ENCODE results near the gene GNL1.

Gene GNL1, protein sequence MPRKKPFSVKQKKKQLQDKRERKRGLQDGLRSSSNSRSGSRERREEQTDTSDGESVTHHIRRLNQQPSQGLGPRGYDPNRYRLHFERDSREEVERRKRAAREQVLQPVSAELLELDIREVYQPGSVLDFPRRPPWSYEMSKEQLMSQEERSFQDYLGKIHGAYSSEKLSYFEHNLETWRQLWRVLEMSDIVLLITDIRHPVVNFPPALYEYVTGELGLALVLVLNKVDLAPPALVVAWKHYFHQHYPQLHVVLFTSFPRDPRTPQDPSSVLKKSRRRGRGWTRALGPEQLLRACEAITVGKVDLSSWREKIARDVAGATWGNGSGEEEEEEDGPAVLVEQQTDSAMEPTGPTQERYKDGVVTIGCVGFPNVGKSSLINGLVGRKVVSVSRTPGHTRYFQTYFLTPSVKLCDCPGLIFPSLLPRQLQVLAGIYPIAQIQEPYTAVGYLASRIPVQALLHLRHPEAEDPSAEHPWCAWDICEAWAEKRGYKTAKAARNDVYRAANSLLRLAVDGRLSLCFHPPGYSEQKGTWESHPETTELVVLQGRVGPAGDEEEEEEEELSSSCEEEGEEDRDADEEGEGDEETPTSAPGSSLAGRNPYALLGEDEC

DNA sequence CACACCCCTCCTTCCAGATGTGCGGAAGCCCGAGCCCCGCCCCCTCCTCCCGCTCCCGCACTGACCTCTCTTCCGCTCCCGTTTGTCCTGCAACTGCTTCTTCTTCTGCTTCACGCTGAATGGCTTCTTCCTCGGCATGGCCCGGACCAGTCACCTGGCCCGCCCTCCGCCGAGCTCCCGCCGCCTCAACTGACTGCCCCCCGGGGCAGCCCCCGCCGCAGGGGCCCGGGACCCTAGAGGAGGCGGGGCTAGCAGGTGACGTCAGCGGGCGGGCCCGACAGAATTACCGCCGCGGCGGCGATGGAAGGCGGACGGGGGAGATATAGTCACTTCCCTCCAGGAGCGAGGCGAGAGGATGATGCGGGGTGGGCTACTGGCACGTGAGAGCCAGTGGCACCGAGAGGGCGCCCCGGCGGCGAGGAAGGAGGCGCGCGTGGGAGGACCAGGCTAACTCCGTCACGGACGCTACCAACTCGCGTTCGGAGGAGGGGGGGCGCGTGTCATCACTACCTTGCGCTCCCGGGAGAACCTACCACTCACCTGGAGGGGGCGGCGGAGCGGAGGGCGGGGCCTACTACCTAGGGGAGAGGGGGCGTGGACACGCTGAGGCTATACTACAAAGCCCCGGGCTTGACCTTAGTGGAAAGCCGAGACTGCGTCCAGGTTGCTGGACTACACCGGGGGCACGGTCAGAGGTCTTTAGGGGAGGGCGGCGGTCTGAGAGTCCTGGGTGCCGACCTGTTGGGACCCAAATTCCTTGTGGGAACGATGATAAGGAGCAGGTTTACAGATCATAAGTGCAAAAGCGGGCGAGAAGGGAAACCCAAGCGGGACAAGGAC lies at the start of gene GNL1:
Gene GNL1, minus strand, starts transcription at position 424 of the 840 bp plus-strand sequence. Its CDS starts 286 bp downstream, at position 138.
- peak; percentile 98 for DNase-seq (ENCODE audit: low spot score)

DNA sequence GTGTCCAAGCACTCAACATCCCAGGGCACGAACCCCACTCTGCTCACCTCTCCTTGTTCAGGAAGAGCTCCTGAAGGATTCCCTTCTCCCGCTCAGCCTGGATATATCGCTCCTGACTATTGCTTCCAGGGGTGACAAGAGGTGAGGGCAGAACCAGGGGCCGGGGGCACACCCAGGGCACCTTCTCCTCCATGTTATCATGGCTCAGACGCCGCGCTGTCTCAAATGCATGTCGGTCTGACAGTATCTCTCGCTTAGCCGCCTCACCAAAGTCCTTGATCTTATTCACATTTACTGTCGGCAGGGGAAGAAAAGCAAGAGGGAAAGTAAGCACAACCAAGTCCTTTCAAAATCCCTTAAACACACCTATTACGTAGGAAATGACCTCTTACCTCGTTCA lies 47.7 kb upstream of the GNL1 start:
- DNase-seq (ENCODE audit: low spot score) = no peak

DNA sequence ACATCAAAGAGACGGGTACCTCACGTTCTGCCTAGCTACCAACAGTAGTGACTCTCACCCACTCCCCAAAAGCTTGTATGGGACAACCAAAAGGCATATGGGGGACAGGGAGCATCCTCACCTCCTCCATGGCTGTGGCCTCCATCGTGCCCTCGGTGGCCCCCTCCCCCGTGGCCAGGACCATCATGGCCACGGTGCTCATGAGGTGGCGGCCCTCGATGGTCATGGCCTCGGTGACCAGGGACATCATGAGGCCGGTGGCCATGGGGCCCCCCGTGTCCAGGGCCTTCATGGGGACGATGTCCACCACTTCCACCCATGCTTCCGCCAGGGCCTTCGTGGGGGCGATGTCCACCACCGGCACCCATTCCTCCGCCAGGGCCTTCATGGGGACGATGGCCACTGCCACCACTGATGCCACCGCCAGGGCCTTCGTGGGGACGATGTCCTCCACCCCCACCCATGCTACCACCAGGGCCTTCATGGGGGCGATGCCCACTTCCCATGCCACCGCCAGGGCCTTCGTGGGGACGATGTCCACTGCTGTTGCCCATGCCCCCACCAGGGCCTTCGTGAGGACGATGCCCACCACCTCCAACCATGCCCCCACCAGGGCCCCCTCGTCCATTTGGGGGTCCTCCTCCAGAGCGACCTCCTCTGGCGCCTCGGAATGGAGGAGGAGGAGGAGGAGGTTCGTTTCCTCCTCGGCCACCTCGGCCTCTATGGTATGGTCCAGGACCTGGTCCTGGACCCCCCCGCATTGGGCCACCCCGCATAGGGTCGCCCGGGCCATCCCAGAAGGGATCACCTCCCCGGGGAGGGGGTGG lies 45.7 kb upstream of the GNL1 start:
- no peak for DNase-seq (ENCODE audit: low spot score)

DNA sequence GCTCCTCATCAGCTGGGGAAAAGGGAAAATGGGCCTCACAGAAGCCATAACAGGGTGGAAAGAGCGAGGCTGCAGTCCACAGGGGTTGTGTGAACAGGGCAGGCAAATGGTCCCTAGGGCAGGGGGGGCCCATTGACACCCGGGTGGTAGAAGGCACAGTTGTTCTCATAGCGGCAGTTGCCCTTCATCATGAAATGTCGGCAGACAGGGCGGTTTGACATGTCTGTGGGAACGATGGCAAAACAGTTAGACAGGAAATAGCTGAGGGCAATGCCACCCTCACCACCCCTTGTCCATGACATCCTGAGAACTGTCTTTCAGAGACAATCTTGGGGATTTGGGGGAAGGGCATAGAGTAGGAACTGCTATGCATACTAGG lies 45.1 kb upstream of the GNL1 start:
- DNase-seq (ENCODE audit: low spot score) = no peak

DNA sequence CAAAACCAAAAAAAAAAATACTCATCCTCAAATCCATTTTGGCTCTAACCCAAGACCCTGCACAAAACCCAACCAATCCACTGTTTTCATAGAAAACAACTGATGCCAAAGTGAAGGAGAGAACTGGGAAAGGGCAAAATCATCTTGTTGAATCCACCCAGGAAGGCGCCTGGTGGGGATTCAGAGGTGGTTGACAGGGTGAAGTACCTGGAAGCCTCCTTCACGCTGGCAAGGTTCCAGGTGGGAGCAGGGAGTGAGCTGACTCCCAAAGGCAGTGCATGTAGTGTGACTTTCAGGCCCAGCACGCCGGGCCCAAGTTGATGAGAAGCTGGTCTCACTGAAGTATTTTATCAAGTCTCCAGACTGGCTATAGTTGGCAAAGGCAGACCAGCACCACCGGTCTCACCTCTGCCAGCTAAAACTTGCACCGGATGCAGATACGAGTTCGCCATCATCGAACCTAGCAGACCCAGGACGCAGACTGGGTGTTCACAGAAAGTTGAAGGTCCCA lies 44.2 kb upstream of the GNL1 start:
- no peak for DNase-seq (ENCODE audit: low spot score)

DNA sequence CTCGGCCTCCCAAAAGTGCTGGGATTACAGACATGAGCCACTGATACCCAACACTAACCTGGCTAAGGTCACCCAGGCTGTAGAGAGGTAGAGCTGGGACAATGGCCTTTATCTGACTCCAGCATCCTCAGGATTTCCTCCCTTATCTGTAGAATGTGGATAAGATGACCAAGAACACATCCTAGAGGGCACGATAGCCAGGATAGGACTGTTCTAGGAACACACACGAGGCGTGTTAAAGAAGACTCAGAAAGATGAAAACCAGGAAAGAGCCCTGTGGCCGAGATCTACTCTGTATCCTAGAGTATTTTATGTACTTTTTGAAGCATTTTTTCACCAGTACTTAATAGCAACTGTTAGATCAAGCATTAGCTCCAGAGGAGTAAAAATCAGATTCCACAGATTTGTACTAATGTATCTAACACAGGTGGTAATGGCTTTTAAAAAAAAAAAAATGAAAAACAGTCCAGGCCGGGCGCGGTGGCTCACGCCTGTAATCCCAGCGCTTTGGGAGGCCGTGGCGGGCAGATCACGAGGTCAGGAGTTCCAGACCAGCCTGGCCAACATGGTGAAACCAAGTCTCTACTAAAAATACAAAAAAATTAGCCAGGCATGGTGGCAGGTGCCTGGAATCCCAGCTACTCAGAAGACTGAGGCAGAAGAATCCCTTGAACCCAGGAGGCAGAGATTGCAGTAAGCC lies 43.5 kb upstream of the GNL1 start:
- DNase-seq (ENCODE audit: low spot score) = no peak

DNA sequence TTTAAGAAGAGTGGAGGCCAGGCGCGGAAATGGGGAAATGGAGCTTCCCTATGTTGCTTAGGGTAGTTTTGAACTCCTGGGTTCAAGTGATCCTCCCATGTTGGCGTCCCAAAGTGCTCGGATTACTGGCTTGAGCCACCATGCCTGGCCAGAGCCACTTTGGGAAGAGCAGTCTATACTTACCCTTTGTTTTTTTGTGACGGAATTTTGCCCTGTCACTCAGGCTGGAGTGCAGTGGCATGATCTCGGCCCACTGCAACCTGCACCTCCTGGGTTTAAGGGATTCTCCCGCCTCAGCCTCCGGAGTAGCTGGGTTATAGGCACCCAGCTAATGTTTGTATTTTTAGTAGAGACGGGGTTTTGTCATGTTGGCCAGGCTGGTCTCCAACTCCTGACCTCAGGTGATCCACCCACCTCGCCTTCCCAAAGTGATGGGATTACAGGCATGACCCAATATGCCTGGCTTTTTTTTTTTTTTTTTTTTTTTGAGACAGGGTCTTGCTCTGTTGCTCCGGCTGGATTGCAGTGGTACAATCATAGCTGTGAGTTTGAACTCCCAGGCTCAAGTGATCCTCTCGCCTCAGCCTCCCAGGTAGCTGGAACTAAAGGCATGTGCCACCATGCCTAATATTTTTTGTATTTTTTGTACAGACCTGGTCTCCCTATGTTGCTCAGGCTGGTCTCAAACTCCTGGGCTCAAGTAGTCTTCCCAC lies 42.8 kb upstream of the GNL1 start:
- no peak for DNase-seq (ENCODE audit: low spot score)

DNA sequence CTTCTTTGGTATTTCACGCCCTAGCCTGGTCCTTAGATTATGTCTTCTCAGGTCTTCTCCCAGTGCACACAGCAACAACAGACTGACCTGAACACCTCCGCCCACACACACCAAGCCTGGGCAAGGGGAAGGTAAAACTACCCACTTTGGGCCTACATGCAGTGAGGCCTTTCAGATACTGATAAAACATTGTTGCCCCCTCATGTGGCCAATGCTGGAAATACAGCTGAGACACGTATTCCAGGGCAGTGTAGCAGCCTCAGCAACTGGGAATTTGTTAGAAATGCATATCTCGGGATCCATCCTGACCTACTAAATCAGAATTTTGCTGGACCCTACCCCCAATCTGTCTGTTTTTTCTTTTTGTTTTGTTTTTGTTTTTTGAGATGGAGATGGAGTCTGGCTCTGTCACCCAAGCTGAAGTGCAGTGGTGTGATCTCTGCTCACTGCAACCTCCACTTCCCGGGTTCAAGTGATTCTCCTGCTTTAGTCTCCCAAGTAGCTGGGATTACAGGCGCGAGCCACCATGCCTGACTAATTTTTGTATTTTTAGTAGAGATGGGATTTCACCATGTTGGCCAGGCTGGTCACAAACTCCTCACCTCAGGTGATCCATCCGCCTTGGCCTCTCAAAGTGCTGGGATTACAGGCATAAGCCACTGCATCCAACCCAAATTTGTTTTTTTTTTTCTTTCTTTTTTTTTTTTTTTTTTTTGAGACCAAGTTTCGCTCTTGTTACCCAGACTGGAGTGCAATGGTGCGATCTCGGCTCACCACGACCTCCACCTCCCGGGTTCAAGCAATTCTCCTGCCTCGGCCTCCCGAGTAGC lies 41.2 kb upstream of the GNL1 start:
- peak; percentile 83 for DNase-seq (ENCODE audit: low spot score)

DNA sequence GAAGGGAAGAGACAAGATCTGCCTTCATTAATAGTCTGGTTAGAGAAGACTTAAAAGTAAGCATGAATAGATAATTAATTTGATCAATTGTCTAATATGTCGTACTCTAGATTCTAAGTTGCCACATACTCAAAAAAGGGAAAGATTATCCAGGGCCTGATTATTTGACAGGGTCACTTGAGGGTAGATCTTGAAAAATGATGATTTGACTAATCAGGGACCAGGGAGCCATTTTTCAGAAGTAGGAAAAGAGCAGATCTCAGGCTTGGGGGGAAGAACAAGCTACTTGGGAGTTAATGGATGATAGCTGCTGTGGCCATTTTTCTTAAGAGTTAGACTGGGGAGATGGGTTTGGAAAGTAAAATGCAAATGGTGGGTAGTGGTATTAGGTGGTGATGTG lies 36.0 kb upstream of the GNL1 start:
- no peak for DNase-seq (ENCODE audit: low spot score)

DNA sequence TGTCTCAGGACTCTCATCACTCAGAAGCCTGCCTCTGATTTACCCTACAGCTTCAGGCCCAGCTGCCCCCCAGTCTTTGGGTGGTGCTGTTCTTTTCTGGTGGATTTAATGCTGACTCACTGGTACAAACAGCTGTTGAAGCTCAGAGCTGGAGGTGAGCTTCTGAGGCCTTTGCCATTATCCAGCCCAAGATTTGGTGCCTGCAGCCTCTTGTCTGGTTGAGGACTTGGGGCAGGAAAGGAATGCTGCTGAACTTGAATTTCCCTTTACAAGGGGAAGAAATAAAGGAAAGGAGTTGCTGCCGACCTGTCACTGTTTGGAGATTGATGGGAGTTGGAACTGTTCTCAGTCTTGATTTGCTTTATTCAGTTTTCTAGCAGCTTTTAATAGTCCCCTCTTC lies 34.7 kb upstream of the GNL1 start:
- DNase-seq (ENCODE audit: low spot score) = no peak

DNA sequence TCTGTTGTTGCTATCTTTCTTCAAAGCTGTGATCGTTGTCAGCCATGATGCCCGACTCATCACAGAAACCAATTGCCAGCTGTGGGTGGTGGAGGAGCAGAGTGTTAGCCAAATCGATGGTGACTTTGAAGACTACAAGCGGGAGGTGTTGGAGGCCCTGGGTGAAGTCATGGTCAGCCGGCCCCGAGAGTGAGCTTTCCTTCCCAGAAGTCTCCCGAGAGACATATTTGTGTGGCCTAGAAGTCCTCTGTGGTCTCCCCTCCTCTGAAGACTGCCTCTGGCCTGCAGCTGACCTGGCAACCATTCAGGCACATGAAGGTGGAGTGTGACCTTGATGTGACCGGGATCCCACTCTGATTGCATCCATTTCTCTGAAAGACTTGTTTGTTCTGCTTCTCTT lies 34.2 kb upstream of the GNL1 start:
- DNase-seq (ENCODE audit: low spot score) = no peak

DNA sequence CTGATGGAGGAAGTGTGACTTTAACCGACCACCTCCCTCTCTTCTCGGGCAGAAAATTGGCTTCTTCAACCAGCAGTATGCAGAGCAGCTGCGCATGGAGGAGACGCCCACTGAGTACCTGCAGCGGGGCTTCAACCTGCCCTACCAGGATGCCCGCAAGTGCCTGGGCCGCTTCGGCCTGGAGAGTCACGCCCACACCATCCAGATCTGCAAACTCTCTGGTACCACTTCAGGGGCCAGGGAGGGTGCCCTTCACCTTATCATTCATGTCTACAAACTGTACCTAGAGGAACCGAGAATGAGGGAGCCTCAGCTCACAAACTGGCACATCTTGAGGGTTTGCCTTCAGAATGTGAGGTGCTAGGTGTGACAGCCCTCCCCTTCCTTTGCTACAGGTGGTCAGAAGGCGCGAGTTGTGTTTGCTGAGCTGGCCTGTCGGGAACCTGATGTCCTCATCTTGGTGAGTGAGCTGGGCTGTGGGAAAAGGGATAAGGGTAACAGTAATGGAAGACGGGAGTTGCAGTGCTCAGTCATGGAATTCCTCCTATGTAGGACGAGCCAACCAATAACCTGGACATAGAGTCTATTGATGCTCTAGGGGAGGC lies 33.6 kb upstream of the GNL1 start:
- DNase-seq (ENCODE audit: low spot score) = no peak

DNA sequence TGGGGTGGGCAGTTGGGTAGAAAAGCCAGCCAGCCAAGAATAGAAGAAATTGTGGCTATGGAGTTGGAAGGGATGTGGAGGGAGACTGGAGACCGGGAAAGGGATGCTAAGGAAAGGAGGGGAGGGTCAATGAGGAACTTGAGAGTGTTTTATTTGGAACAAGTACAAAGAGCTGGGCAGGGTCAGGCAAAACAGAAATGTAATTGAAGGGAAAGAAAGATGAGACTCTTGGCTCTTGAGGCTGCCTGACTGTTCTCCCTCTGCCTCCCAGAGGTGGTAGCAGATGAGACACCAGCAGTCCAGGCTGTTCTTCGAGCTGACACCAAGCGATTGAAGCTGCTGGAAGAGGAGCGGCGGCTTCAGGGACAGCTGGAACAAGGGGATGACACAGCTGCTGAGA lies 27.6 kb upstream of the GNL1 start:
- DNase-seq (ENCODE audit: low spot score) = no peak

DNA sequence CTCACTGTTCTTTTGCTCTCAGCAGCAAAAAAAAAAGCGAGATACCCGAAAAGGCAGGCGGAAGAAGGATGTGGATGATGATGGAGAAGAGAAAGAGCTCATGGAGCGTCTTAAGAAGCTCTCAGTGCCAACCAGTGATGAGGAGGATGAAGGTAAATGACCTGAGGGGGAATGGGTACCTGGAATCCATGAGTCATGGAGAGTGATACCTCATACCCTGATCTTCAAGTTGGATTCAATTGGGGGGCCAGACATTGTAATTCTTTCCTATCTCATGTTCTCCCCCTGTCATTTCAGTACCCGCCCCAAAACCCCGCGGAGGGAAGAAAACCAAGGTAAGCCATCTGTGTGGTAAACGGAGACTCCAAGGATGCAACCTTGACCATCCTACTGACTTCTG lies 21.8 kb upstream of the GNL1 start:
- no peak for DNase-seq (ENCODE audit: low spot score)

DNA sequence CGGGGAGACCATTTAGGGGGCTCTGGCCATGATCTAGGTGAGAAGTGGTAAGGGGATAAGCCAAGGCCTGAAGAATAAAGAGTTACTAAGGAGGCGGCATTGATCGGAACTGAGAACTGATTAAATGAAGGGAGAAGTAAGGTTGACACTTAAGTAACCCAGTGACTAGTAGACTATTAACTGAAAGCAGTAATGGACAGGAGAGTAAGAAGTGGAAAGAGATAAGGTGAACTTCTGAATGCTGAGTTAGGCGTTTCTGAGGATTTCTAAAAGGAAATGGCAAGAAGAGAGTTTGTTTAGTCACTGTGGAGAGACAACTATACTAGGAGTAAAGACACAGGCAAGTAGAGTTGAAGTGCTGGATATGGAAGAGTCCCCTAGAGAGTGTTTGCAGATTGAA lies 16.8 kb upstream of the GNL1 start:
- DNase-seq (ENCODE audit: low spot score) = no peak

DNA sequence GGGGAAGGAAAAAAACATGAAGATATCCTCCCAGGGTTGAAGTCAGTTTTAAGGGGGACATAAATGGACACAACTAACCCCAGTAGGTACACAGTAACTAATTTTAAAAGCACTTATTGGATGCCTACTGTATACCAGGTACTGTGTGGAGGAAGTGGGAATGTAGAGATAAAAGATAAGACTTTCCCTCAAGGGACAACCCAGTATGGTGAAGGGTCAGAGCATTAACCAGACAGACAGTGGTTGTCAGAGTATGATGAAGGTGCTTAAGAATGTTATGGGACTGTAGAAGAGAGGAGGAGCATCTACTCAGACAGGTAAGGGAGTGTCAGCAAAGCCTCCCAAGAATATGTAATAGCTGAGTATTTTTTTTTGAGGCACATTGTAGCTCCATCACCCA lies 15.9 kb upstream of the GNL1 start:
- no peak for DNase-seq (ENCODE audit: low spot score)

DNA sequence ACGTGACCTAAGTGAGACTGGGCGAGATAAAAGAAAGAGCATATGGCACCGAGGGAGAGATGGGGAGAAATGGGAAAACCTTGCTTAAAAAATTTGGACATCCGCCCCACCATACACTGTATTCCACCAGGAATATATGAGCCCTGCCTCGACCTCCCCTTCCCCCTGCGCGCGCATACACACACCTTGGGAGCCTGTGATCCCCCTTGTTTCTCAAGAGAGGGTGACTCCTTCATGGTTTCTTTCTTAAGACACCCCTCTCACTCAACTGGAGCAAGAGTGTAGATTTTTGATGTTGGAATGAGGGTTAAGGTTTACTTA lies 15.4 kb upstream of the GNL1 start:
- no peak for DNase-seq (ENCODE audit: low spot score)

DNA sequence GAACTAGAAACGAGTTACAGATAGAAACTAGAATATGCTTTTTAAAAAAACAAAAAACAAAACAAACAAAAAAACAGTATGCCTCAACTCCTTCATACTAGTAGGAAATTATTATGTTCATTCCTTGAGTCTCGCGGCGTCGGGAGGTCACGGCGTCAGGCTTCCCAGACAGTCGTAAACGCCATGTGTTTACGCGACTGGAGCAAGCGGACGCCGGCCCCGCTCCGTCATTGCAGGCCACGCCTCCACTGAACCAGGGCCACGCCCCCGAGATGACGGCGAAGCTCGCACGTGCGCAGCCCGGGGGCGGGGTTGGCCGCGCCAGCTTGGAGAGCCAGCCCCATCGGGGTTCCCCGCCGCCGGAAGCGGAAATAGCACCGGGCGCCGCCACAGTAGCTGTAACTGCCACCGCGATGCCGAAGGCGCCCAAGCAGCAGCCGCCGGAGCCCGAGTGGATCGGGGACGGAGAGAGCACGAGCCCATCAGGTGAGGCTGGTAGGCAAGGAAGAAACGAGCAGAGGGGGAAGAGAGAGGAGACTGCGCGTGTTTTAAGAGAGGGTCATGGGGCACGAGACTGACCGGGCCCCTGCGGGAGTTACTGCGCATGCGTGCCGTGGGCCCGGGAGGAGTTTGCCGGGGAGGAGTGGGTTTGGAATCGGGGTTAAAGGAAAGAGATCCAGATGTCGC lies 14.9 kb upstream of the GNL1 start, which contains the start of gene ABCF1:
Gene ABCF1, plus strand, starts transcription at position 368 of the 687 bp plus-strand sequence. Its CDS starts 46 bp downstream, at position 414.
- peak; percentile 98 for DNase-seq (ENCODE audit: low spot score)

DNA sequence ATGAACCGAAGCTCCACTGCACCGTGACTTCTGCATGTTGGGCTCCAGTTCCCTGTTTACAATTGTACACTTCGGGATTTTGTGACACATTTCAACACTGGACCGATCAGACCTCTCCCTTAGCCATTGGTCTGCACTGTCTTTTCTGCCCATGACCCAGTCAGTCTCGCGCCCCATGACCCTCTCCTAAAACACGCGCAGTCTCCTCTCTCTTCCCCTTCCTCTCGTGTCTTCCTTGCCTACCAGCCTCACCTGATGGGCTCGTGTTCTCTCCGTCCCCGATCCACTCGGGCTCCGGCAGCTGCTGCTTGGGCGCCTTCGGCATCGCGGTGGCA lies 14.4 kb upstream of the GNL1 start:
- no peak for DNase-seq (ENCODE audit: low spot score)
